ENCODE data around the gene PAM16. TPM values are rescaled to one million over a fixed set of nuclear protein-coding genes. Genes with fewer than 3 reads are reported as not detected.
A peak's percentile ranks its signal among the peaks of the same experiment; 100 is the strongest.

PAM16 gene
- total and polyA plus RNA-seq, 4 donors, result 23.0 to 183 (median 58.7) TPM

DNA sequence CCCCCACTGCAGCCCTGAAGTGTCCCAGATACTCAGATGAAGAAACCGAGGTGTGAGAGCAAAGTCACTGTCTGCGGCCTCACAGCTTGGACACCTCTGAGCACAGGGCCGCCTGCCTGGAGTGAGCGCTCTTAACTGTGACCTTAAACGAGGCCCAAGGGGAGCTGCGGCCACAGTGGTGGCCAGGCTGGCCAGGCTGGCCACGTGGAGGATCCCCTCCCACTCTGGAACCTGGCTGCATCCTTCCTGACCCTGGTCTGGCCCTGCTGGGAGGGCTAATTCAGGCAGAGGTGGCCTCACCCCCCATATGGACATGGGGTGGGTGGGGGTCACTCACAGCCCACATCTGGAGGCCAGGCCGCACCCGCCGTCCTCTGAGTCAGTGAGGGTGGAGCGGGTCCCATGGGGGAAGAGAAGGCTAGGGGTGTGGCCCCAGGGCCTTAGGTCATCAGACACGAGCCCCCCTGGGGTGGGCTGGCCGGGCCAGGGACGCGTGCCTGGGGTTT lies 27.1 kb upstream of the PAM16 start:
- 82 to 94% methylated on average over 15 of the region's 15 CpGs for WGBS, 2 donors
- peaks cover 3 to 46% (median 28%) of the 10 kb centered on the region in 5 donors for H3K4me1 ChIP-seq (ENCODE audit: control insufficient read depth in 5 of 5, insufficient read depth in 5 of 5, low read length in 5 of 5)
- H3K36me3 ChIP-seq (ENCODE audit: control insufficient read depth in 4 of 4, insufficient read depth in 4 of 4, low read length in 4 of 4), result peaks cover 0 to 40% (median 7%) of the 10 kb centered on the region in 4 donors
- H3K27me3 ChIP-seq (ENCODE audit: control insufficient read depth in 3 of 3, insufficient read depth in 3 of 3, low read length in 2 of 3), result no peaks in the 10 kb centered on the region
- no peak overlapping the region for H3K9ac ChIP-seq (ENCODE audit: insufficient read depth in 1 of 2, low read length in 2 of 2)
- no peak for ATAC-seq (ENCODE audit: insufficient read depth, low FRiP score)
- DNase-seq, result peak in 1 of 3 donors; percentile 11
- H3K4me3 ChIP-seq, result no peak overlapping the region
- H3K27ac ChIP-seq (ENCODE audit: low read depth in 1 of 2, low read length in 1 of 2), result peak overlapping the region in 1 of 2 donors; percentile 59
- TF ChIP-seq, protein P1, sequence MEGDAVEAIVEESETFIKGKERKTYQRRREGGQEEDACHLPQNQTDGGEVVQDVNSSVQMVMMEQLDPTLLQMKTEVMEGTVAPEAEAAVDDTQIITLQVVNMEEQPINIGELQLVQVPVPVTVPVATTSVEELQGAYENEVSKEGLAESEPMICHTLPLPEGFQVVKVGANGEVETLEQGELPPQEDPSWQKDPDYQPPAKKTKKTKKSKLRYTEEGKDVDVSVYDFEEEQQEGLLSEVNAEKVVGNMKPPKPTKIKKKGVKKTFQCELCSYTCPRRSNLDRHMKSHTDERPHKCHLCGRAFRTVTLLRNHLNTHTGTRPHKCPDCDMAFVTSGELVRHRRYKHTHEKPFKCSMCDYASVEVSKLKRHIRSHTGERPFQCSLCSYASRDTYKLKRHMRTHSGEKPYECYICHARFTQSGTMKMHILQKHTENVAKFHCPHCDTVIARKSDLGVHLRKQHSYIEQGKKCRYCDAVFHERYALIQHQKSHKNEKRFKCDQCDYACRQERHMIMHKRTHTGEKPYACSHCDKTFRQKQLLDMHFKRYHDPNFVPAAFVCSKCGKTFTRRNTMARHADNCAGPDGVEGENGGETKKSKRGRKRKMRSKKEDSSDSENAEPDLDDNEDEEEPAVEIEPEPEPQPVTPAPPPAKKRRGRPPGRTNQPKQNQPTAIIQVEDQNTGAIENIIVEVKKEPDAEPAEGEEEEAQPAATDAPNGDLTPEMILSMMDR (IDR thresholded peaks at IDR 0.05; ENCODE audit: control extremely low read depth, extremely low read depth), result no peak
- no peaks in the 10 kb centered on the region for H3K9me3 ChIP-seq (ENCODE audit: control insufficient read depth in 4 of 4, insufficient read depth in 3 of 4, low read length in 3 of 4)

DNA sequence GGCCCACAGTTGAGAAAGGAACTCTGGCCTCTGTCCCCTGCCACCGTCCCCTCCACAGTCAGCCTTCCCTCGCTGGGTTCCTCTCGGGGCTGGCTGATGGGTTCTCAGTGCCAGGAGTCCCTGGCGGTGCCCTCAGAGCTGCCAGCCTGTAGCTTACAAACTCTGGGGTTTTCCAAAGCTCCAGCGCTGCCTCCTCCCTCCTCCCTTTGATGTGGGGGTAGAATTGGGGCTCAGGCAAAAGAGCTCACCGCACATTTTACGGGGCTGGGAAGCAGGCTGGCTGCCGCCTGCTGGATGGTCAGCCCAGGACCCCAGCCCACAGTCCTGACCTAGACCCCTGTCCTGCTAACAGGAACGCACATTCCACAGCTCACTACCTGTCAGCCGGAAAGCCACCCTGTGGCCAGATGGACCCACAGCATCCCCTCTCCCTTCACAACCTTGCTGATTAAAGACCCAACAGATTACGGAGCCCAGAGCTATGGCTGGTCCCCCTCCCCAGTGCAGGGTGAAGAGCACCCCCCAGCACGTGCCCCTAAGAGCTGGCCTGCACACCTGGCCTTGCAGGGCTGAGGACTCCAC lies 26.5 kb upstream of the PAM16 start:
- Histone ChIP-seq H3K27ac (ENCODE audit: low read depth in 1 of 2, low read length in 1 of 2) (peak overlapping the region in 1 of 2 donors; percentile 59), H3K9me3 (ENCODE audit: control insufficient read depth in 4 of 4, insufficient read depth in 3 of 4, low read length in 3 of 4) (no peaks in the 10 kb centered on the region), H3K4me3 (no peak overlapping the region), H3K27me3 (ENCODE audit: control insufficient read depth in 3 of 3, insufficient read depth in 3 of 3, low read length in 2 of 3) (no peaks in the 10 kb centered on the region), H3K36me3 (ENCODE audit: control insufficient read depth in 4 of 4, insufficient read depth in 4 of 4, low read length in 4 of 4) (peaks cover 0 to 35% (median 6%) of the 10 kb centered on the region in 4 donors), H3K4me1 (ENCODE audit: control insufficient read depth in 5 of 5, insufficient read depth in 5 of 5, low read length in 5 of 5) (peaks cover 3 to 52% (median 32%) of the 10 kb centered on the region in 5 donors), H3K9ac (ENCODE audit: insufficient read depth in 1 of 2, low read length in 2 of 2) (no peak overlapping the region)
- 82 to 85% methylated on average over 12 of the region's 12 CpGs for WGBS, 2 donors
- ATAC-seq (ENCODE audit: insufficient read depth, low FRiP score), result no peak
- peak in 1 of 3 donors; percentile 15 for DNase-seq
- TF ChIP-seq, protein P1 (IDR thresholded peaks at IDR 0.05; ENCODE audit: control extremely low read depth, extremely low read depth), result no peak

DNA sequence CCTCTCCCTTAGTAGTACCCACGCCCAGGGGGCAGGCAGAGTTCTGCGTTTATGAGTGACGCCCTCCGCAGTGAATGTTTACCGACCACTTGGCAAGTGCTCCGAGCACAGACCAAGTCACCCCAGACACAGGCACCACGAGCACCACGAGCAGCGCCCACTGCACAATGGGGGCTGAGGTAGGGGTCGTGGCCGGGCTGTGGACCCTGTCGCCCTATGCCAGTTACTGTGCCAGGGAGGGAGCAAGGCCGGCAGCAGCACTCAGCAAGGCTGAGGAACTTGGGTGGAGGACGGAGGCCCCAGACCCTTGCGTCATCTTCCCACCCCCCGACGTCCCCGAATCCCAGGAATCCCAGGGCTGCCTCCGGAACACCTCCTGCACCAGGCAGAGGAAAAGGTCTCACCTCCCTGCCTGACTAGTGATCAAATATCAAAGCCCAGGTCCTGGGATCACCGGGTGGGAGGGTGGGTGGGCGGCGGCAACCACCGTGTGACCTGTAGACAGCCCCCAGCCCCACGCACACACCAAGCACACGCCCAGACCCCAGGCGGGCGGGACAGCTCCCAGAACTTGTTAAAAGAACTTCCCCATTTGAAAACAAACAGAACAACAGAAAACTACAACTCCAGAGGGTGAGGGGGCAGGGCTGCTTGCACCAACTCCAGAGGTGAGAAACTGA lies 25.9 kb upstream of the PAM16 start:
- Histone ChIP-seq H3K4me1 (ENCODE audit: control insufficient read depth in 5 of 5, insufficient read depth in 5 of 5, low read length in 5 of 5) (peaks cover 7 to 58% (median 38%) of the 10 kb centered on the region in 5 donors), H3K27ac (ENCODE audit: low read depth in 1 of 2, low read length in 1 of 2) (peak overlapping the region in 1 of 2 donors; percentile 59), H3K27me3 (ENCODE audit: control insufficient read depth in 3 of 3, insufficient read depth in 3 of 3, low read length in 2 of 3) (no peaks in the 10 kb centered on the region), H3K36me3 (ENCODE audit: control insufficient read depth in 4 of 4, insufficient read depth in 4 of 4, low read length in 4 of 4) (peaks cover 0 to 29% (median 3%) of the 10 kb centered on the region in 4 donors), H3K9ac (ENCODE audit: insufficient read depth in 1 of 2, low read length in 2 of 2) (no peak overlapping the region), H3K4me3 (no peak overlapping the region), H3K9me3 (ENCODE audit: control insufficient read depth in 4 of 4, insufficient read depth in 3 of 4, low read length in 3 of 4) (no peaks in the 10 kb centered on the region)
- TF ChIP-seq, protein P1 (IDR thresholded peaks at IDR 0.05; ENCODE audit: control extremely low read depth, extremely low read depth), result no peak
- 71 to 80% methylated on average over 27 of the region's 27 CpGs for WGBS, 2 donors
- no peak for ATAC-seq (ENCODE audit: insufficient read depth, low FRiP score)
- DNase-seq, result peak in 2 of 3 donors; percentile 10 to 37

All from lung (tissue), 12 donors.